Parathyroid adenoma (tissue), 2 donors: ENCODE data around the gene RBFOX1.

Source experiments
- H2AFZ ChIP-seq: fragments of 300-600 bp; sonication (generic); one replicate; pipeline ENCODE4 v1.7.0; 2017; ENCODE audit warnings: antibody characterized with exemption, mild to moderate bottlenecking
- H3K27ac ChIP-seq: fragments of 300-600 bp; sonication (generic); one replicate; pipeline ENCODE4 v1.7.0; 2017
- H3K27me3 ChIP-seq: fragments of 300-600 bp; sonication (generic); one replicate; pipeline ENCODE4 v1.7.0; 2017; ENCODE audit warnings: low read length; ENCODE audit not compliant: control insufficient read depth, insufficient read depth
- H3K36me3 ChIP-seq: fragments of 300-600 bp; sonication (generic); one replicate; pipeline ENCODE4 v1.7.0; 2017; ENCODE audit warnings: low read length; ENCODE audit not compliant: control insufficient read depth, insufficient read depth
- H3K4me1 ChIP-seq: fragments of 300-600 bp; sonication (generic); one replicate; pipeline ENCODE4 v1.7.0; 2017; ENCODE audit warnings: control low read depth
- H3K4me2 ChIP-seq: fragments of 300-600 bp; sonication (generic); one replicate; pipeline ENCODE4 v1.7.0; 2017; ENCODE audit warnings: low read length
- H3K4me3 ChIP-seq: fragments of 300-600 bp; sonication (generic); one replicate; pipeline ENCODE4 v1.7.0; 2017; ENCODE audit warnings: low read depth, low read length
- H3K79me2 ChIP-seq: fragments of 300-600 bp; sonication (generic); one replicate; pipeline ENCODE4 v1.7.0; 2017; ENCODE audit warnings: control low read depth
- H3K9ac ChIP-seq: fragments of 300-600 bp; sonication (generic); one replicate; pipeline ENCODE4 v1.7.0; 2017; ENCODE audit warnings: mild to moderate bottlenecking
- H3K9me3 ChIP-seq: fragments of 300-600 bp; sonication (generic); one replicate; pipeline ENCODE4 v1.7.0; 2017; ENCODE audit warnings: low read length; ENCODE audit not compliant: control insufficient read depth
- TF ChIP-seq, protein P1 (sequence below): fragments of 300-600 bp; sonication (generic); IDR thresholded peaks from one replicate; pipeline ENCODE4 v1.7.0; 2017; ENCODE audit warnings: antibody characterized with exemption, mild to moderate bottlenecking
- donor health status: primary hyperparathyroidism.

RBFOX1 gene

DNA sequence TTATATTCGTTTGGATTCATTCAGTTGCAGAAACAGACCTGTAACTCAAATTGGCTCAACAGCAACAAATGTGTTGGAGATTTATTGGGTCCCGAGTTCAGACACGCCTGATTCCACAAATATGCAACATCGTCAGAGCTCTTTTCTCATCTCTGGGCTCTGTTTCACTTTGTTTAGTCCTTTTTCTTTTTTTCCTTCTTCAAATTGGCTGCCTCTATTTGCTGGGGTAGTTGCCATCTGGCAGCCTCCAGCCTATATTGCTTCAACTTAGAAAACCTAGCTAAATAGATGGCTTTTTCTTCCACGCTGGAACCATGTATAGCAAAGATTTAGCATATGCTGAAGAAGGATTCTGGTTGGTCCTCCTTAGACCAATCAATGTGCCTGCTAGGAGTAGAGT, 398.5 kb downstream of the RBFOX1 start:
- Histone ChIP-seq H3K36me3 (no peaks in the 10 kb centered on the region), H3K4me1 (no peaks in the 10 kb centered on the region), H3K4me2 (no peak overlapping the region), H3K27ac (no peak overlapping the region), H3K79me2 (no peaks in the 10 kb centered on the region), H3K4me3 (no peak overlapping the region), H3K9me3 (no peaks in the 10 kb centered on the region), H2AFZ (no peak overlapping the region), H3K9ac (no peak overlapping the region), H3K27me3 (no peaks in the 10 kb centered on the region)
- TF ChIP-seq, protein P1, sequence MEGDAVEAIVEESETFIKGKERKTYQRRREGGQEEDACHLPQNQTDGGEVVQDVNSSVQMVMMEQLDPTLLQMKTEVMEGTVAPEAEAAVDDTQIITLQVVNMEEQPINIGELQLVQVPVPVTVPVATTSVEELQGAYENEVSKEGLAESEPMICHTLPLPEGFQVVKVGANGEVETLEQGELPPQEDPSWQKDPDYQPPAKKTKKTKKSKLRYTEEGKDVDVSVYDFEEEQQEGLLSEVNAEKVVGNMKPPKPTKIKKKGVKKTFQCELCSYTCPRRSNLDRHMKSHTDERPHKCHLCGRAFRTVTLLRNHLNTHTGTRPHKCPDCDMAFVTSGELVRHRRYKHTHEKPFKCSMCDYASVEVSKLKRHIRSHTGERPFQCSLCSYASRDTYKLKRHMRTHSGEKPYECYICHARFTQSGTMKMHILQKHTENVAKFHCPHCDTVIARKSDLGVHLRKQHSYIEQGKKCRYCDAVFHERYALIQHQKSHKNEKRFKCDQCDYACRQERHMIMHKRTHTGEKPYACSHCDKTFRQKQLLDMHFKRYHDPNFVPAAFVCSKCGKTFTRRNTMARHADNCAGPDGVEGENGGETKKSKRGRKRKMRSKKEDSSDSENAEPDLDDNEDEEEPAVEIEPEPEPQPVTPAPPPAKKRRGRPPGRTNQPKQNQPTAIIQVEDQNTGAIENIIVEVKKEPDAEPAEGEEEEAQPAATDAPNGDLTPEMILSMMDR, result no peak

DNA sequence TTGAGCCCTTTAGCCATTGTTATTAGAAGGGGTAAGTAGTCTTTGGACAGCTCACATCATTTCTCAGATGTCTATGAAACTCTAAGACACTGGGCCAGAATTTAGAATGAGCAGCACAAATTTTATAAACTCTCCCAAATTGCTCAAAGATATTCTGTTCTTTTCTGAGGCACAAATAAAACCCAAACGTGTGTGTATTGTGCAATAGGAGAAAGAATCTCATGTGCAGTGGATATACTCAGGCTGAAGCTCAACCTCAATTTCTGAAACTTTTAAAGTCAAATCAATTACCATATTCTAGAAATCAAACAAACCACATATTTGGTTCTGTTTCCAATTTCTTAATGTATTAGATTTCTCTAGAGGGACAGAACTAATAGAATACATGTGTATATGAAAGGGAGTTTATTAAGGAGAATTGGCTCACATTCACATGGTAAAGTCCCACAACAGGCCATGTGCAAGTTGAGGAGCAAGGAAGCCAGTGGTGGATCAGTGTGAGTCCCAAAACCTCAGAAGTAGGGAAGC, 403.6 kb downstream of the RBFOX1 start:
- TF ChIP-seq, protein P1, result no peak
- Histone ChIP-seq H3K9ac (no peak overlapping the region), H3K79me2 (no peaks in the 10 kb centered on the region), H3K4me3 (no peak overlapping the region), H3K4me1 (no peaks in the 10 kb centered on the region), H2AFZ (no peak overlapping the region), H3K4me2 (no peak overlapping the region), H3K27ac (no peak overlapping the region), H3K27me3 (no peaks in the 10 kb centered on the region), H3K36me3 (no peaks in the 10 kb centered on the region), H3K9me3 (no peaks in the 10 kb centered on the region)

DNA sequence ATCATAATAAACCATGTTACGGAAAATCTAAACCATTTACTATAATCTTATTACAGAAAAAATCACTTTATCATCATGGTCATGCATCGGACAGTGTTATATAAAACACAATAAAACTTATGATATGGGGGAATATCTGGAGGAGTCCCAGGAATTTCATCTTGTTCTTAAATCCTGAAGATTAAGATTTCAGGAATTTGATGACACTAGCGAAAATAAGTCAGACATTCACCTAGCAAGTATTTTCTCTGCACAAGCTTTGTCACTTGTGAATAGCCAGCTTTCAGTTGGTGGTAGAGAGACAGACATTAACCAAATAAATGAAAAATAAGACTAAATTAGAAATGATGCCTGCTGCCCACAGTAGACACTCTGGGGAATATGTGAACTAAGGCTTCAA, 410.0 kb downstream of the RBFOX1 start:
- H3K27me3 ChIP-seq, result no peaks in the 10 kb centered on the region
- H3K79me2 ChIP-seq, result no peaks in the 10 kb centered on the region
- H3K4me3 ChIP-seq, result no peak overlapping the region
- H3K9ac ChIP-seq, result no peak overlapping the region
- H3K27ac ChIP-seq, result no peak overlapping the region
- H3K9me3 ChIP-seq, result no peaks in the 10 kb centered on the region
- H3K4me2 ChIP-seq, result no peak overlapping the region
- H3K4me1 ChIP-seq, result no peaks in the 10 kb centered on the region
- H2AFZ ChIP-seq, result no peak overlapping the region
- TF ChIP-seq, protein P1, result no peak
- no peaks in the 10 kb centered on the region for H3K36me3 ChIP-seq

DNA sequence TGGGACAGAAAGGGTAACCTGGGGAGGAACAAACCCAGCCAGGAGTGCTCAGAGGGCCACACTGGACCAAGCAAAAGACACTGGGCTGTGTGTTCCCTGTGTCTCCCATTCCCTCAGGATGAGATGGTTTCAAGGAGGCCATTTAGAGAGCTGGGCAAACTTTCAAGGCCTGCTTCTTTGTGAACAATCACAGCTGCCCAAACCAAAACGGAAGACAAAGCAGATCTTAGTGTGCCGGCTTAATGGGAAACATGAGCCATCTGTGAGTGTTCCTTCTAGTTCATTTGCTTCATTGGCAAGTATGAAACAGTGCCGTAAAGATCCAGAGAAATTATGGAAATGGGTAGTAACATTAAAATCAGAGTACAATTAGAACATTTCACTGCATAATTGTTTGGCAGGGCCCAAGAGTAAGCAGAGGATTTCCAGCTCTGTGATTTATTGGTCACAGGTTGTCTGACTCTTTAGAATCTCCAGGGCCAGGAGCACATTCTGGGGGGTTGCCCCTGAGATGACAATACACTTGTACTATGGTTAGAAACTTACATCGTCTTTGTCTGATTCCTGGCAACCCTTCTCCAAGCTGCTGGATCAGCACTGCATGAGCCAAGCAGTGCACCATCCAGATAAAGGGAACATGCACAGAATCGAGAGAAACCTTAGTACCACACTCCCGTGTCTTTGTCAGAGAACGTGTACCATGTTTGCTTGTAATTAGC, 412.1 kb downstream of the RBFOX1 start:
- TF ChIP-seq, protein P1, result no peak
- H3K79me2 ChIP-seq, result no peaks in the 10 kb centered on the region
- no peaks in the 10 kb centered on the region for H3K36me3 ChIP-seq
- H3K4me2 ChIP-seq, result no peak overlapping the region
- H2AFZ ChIP-seq, result no peak overlapping the region
- no peaks in the 10 kb centered on the region for H3K4me1 ChIP-seq
- no peaks in the 10 kb centered on the region for H3K9me3 ChIP-seq
- no peak overlapping the region for H3K9ac ChIP-seq
- H3K27ac ChIP-seq, result no peak overlapping the region
- no peaks in the 10 kb centered on the region for H3K27me3 ChIP-seq
- no peak overlapping the region for H3K4me3 ChIP-seq

DNA sequence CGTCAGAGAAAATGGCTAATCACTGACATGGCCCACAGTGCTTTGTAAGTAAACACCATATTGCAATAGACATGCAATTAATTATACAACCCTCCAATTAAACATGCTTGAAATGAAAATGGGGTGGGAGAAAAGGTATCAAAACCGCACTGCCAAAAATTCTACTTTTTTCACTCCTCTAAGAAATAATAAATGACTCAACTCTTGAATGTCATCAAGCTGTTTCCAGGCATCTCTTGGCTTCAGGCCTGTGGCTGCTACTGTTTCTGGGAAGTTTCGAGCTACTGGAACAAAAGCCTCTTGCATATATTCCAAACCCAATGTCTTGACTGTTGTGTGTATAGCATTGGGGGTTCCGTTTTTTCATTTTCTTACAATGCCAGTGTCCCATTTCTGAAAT, 412.6 kb downstream of the RBFOX1 start:
- Histone ChIP-seq H3K27ac (no peak overlapping the region), H3K4me1 (no peaks in the 10 kb centered on the region), H3K4me3 (no peak overlapping the region), H3K79me2 (no peaks in the 10 kb centered on the region), H3K36me3 (no peaks in the 10 kb centered on the region), H3K27me3 (no peaks in the 10 kb centered on the region), H3K9me3 (no peaks in the 10 kb centered on the region), H3K9ac (no peak overlapping the region), H2AFZ (no peak overlapping the region), H3K4me2 (no peak overlapping the region)
- TF ChIP-seq, protein P1, result no peak
